HCT116 (cell line): ENCODE results near the gene DAAM2. TPM values are rescaled to one million over a fixed set of nuclear protein-coding genes. Genes with fewer than 3 reads are reported as not detected.

ENCODE experiments used
- ATAC-seq: fragments of 200-7000 bp; cut with Tn5 transposase; 2 replicates; pipeline ENCODE4 v1.9.1; 2020; ENCODE audit warnings: mild to moderate bottlenecking, moderate library complexity
- BruUV-seq: library from RNA; stranded (reverse); fragments of 400-500 nt; replicated peaks from 2 replicates; lab custom pipeline; 2021; lab: Mats Ljungman, UMichigan
- CTCF ChIA-PET: fragments of 300-600 bp; sonication (Branson Sonifier 250); formaldehyde crosslinking; loops from one replicate; lab custom pipeline; 2021; ENCODE audit warnings: antibody characterized with exemption; lab: Charles Lee
- POLR2A ChIA-PET: fragments of 300-600, 350-600 bp; sonication (Branson Sonifier 250); formaldehyde crosslinking; loops from one replicate; lab custom pipeline; 2021; ENCODE audit warnings: antibody characterized with exemption; lab: Charles Lee
- RAD21 ChIA-PET, 2 experiments: fragments of 300-600 bp; sonication (Branson Sonifier 250); formaldehyde crosslinking; loops; one replicate each; lab custom pipeline; 2023; ENCODE audit warnings: low total read pairs in 2 of 2; ENCODE audit not compliant: uncharacterized antibody in 2 of 2, unreplicated experiment in 2 of 2, low non-redundant PET in 1 of 2; lab: Charles Lee
- DNase-seq: peaks from one replicate; pipeline ENCODE4 v3.0.0-alpha.2; 2010; ENCODE audit warnings: low read depth, low spot score
- H2AFZ ChIP-seq: fragments of 200-600 bp; shearing (Covaris generic), sonication (generic); 2 replicates; pipeline ENCODE4 v1.6.1; 2017; ENCODE audit warnings: low read depth, mixed run types, mixed read lengths, antibody characterized with exemption, low read length; ENCODE audit not compliant: poor library complexity, severe bottlenecking
- H3K27ac ChIP-seq: 2 replicates; pipeline ENCODE4 v1.5.1; 2012; ENCODE audit warnings: low read depth, low read length
- H3K27me3 ChIP-seq: fragments of 200-600 bp; sonication (generic); 2 replicates; pipeline ENCODE4 v1.6.1; 2016; ENCODE audit warnings: mixed run types, low read length, mixed read lengths; ENCODE audit not compliant: insufficient read depth
- H3K36me3 ChIP-seq, 2 experiments: fragments of 200-500 bp in 1 of 2; fragments of 200-600 bp in 1 of 2; sonication (Bioruptor generic) in 1 of 2; sonication (generic) in 1 of 2; 2 replicates each; pipeline versions ENCODE4 v1.5.1 to v1.6.1; 2014 to 2016; ENCODE audit warnings: low read length in 2 of 2, inconsistent platforms in 1 of 2, mixed read lengths in 1 of 2, mixed run types in 1 of 2; ENCODE audit not compliant: insufficient read depth in 2 of 2, control insufficient read depth in 1 of 2
- H3K4me1 ChIP-seq, 2 experiments: fragments of 200-600 bp in 1 of 2; sonication (generic) in 1 of 2; 2 replicates each; pipeline versions ENCODE4 v1.5.1 to v1.6.1; 2012 to 2017; ENCODE audit warnings: low read length in 2 of 2, inconsistent platforms in 1 of 2, mild to moderate bottlenecking in 1 of 2, mixed read lengths in 1 of 2, mixed run types in 1 of 2, moderate library complexity in 1 of 2; ENCODE audit not compliant: insufficient read depth in 2 of 2, control insufficient read depth in 1 of 2
- H3K4me2 ChIP-seq: fragments of 200-600 bp; sonication (generic); 2 replicates; pipeline ENCODE4 v1.6.1; 2017; ENCODE audit warnings: mixed run types, low read length, mixed read lengths
- H3K4me3 ChIP-seq, 2 experiments: fragments of 200-600 bp in 1 of 2; sonication (generic) in 1 of 2; replicated peaks in 1 of 2; 2 replicates each; pipeline ENCODE4 v1.5.1; 2011 to 2016; ENCODE audit warnings: low read length in 2 of 2, control low read depth in 1 of 2, low read depth in 1 of 2, mild to moderate bottlenecking in 1 of 2, mixed read lengths in 1 of 2, mixed run types in 1 of 2
- H3K79me2 ChIP-seq: fragments of 200-600 bp; sonication (generic); 2 replicates; pipeline ENCODE4 v1.6.1; 2017; ENCODE audit warnings: mild to moderate bottlenecking, mixed run types, low read length, moderate library complexity, mixed read lengths; ENCODE audit not compliant: insufficient read depth
- H3K9ac ChIP-seq: fragments of 200-600 bp; sonication (generic); 2 replicates; pipeline ENCODE4 v1.6.1; 2016; ENCODE audit warnings: low read length, mixed read lengths
- H3K9me2 ChIP-seq: fragments of 200-600 bp; sonication (generic), shearing (Covaris generic); 2 replicates; pipeline ENCODE4 v1.6.1; 2017; ENCODE audit warnings: mixed run types, mild to moderate bottlenecking, moderate library complexity; ENCODE audit not compliant: insufficient read depth
- H3K9me3 ChIP-seq, 2 experiments: fragments of 200-500 bp in 1 of 2; fragments of 200-600 bp in 1 of 2; sonication (Bioruptor generic) in 1 of 2; sonication (generic) in 1 of 2; 2 replicates each; pipeline ENCODE4 v1.6.1; 2014 to 2017; ENCODE audit warnings: low read length in 2 of 2, mixed read lengths in 2 of 2, inconsistent platforms in 1 of 2, low read depth in 1 of 2, mild to moderate bottlenecking in 1 of 2, mixed run types in 1 of 2, moderate library complexity in 1 of 2; ENCODE audit not compliant: control insufficient read depth in 1 of 2, insufficient read depth in 1 of 2
- H4K20me1 ChIP-seq: fragments of 200-600 bp; sonication (generic), shearing (Covaris generic); 2 replicates; pipeline ENCODE4 v1.6.1; 2017; ENCODE audit warnings: mixed run types, mild to moderate bottlenecking, moderate library complexity; ENCODE audit not compliant: insufficient read depth
- ATF3 ChIP-seq: IDR thresholded peaks from 2 replicates; pipeline ENCODE4 v1.6.1; 2012
- CEBPB ChIP-seq: IDR thresholded peaks from 2 replicates; pipeline ENCODE4 v1.6.1; 2012; ENCODE audit warnings: low read depth
- CTCF ChIP-seq, 3 experiments: fragments of 200-600 bp in 1 of 3; sonication (generic) in 1 of 3; IDR thresholded peaks in 2 of 3; conservative IDR thresholded peaks in 1 of 3; 2 replicates each; pipeline ENCODE4 v1.5.1; 2012 to 2017; ENCODE audit warnings: low read depth in 2 of 3, low read length in 2 of 3, antibody characterized with exemption in 1 of 3, borderline replicate concordance in 1 of 3, control low read depth in 1 of 3, mild to moderate bottlenecking in 1 of 3, mixed read lengths in 1 of 3, mixed run types in 1 of 3, moderate library complexity in 1 of 3; ENCODE audit not compliant: insufficient read depth in 1 of 3
- EZH2phosphoT487 ChIP-seq: fragments of 200-600 bp; IDR thresholded peaks from 2 replicates; pipeline ENCODE4 v1.6.1; 2018; ENCODE audit warnings: antibody characterized with exemption, borderline replicate concordance
- MAX ChIP-seq: IDR thresholded peaks from 2 replicates; pipeline ENCODE4 v1.6.1; 2012
- POLR2AphosphoS5 ChIP-seq: IDR thresholded peaks from 2 replicates; pipeline ENCODE4 v1.6.1; 2011; ENCODE audit warnings: mild to moderate bottlenecking, low read depth, low read length, moderate library complexity
- RAD21 ChIP-seq: IDR thresholded peaks from 2 replicates; pipeline ENCODE4 v1.6.1; 2012; ENCODE audit warnings: low read depth, mild to moderate bottlenecking
- SIN3A ChIP-seq: IDR thresholded peaks from 2 replicates; pipeline ENCODE4 v1.6.1; 2012; ENCODE audit warnings: low read depth
- TCF7L2 ChIP-seq: IDR thresholded peaks from 2 replicates; pipeline ENCODE4 v1.7.0; 2011; ENCODE audit warnings: borderline replicate concordance, inconsistent platforms; ENCODE audit not compliant: insufficient read depth, insufficient read length; ENCODE audit errors: extremely low read depth
- YY1 ChIP-seq: IDR thresholded peaks from 2 replicates; pipeline ENCODE4 v1.6.1; 2011; ENCODE audit warnings: low read length, low read depth, moderate library complexity, mild to moderate bottlenecking; ENCODE audit not compliant: insufficient replicate concordance; ENCODE audit errors: extremely low read depth
- ZBTB33 ChIP-seq: IDR thresholded peaks from 2 replicates; pipeline ENCODE4 v1.6.1; 2011; ENCODE audit warnings: mild to moderate bottlenecking, low read length, moderate library complexity; ENCODE audit not compliant: insufficient replicate concordance; ENCODE audit errors: extremely low read depth
- ZNF274 ChIP-seq: fragments of 200-500 bp; sonication (Bioruptor generic); IDR thresholded peaks from 2 replicates; pipeline ENCODE4 v1.6.1; 2014; ENCODE audit warnings: mild to moderate bottlenecking, low read depth, low read length, inconsistent platforms
- intact Hi-C: fragments of 100-400 bp; cut with micrococcal nuclease; formaldehyde crosslinking; loops from 2 replicates; pipeline ENCODE4 v1.10.0; 2022
- total RNA-seq: library from RNA; stranded (reverse); gene quantifications from one replicate; pipeline ENCODE4 v1.2.1, GENCODE V29; 2021; ENCODE audit not compliant: unreplicated experiment

Gene DAAM2
- total RNA-seq, 1 experiment from 2014 or later: not detected

DNA sequence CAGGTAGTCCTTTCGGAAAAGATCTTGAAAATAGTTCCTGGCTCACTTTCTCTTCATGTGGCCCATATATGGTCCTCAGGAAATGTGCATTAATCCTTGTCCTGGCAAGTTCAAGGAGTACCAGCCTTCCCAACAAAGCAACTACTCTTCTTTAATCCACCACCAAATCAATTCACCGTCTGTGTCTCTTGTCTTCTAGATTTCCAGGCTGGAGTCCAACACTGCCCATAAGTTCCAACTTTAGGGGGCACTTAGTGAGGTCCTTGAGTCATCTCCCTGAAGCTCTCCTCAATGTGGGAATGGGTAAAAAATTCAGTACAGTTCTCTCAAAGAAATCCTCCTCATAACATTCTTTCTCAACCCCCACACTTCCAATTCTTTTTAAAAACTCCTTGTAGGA, 6.9 kb upstream of the DAAM2 start:
- Histone ChIP-seq H3K9ac (no peak overlapping the region), H4K20me1 (no peaks in the 10 kb centered on the region), H3K79me2 (no peaks in the 10 kb centered on the region), H3K36me3 (no peaks in the 10 kb centered on the region), H2AFZ (no peak overlapping the region), H3K27ac (no peak overlapping the region), H3K9me3 (no peaks in the 10 kb centered on the region), H3K9me2 (no peaks in the 10 kb centered on the region), H3K4me2 (no peak overlapping the region), H3K4me3 (no peak overlapping the region), H3K4me1 (no peaks in the 10 kb centered on the region), H3K27me3 (peaks cover 16% of the 10 kb centered on the region)
- no peak for TF ChIP-seq TCF7L2
- no peak for TF ChIP-seq YY1
- no peak for TF ChIP-seq ATF3
- TF ChIP-seq SIN3A: no peak
- ChIA-PET POLR2A (no interaction called here), RAD21 (no interaction called here), CTCF (no interaction called here)
- DNase-seq (no peak), ATAC-seq (no peak)
- BruUV-seq: no TSS peak
- intact Hi-C loops: no loop called here

DNA sequence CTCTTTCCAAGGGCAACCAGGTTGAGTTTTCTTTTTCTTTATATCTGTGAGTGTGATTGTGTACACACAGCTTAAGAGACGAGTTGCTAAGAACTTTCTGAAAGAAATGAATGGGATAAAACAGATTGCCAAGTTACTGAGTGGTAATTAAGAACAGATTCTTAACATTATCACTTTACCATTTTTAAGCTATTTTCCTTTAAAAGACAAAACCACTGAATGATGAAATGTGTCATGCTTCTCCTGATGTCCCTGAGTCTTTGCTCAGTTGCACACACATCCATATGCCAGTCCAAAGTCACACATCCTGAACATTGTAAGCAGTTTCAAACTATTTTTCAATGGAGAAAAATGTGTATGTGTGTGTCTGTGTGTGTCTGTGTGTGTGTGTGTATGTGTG, 5.5 kb upstream of the DAAM2 start:
- no peak overlapping the region for H3K27ac ChIP-seq
- intact Hi-C loops: no loop called here
- no peak for ATAC-seq
- ChIA-PET RAD21 (no interaction called here), CTCF (no interaction called here), POLR2A (no interaction called here)
- H4K20me1 ChIP-seq: no peaks in the 10 kb centered on the region
- no peak overlapping the region for H2AFZ ChIP-seq
- peaks cover 11% of the 10 kb centered on the region; the same call in 1 of the 2 replicates for H3K27me3 ChIP-seq
- no peak for DNase-seq
- no peak overlapping the region for H3K4me3 ChIP-seq
- H3K36me3 ChIP-seq: no peaks in the 10 kb centered on the region
- no peak overlapping the region for H3K4me2 ChIP-seq
- no peaks in the 10 kb centered on the region for H3K9me2 ChIP-seq
- H3K4me1 ChIP-seq: no peaks in the 10 kb centered on the region
- no peaks in the 10 kb centered on the region for H3K9me3 ChIP-seq
- H3K79me2 ChIP-seq: no peaks in the 10 kb centered on the region
- BruUV-seq: no TSS peak
- no peak overlapping the region for H3K9ac ChIP-seq
- TF ChIP-seq RAD21: no peak
- TF ChIP-seq ZNF274: no peak
- TF ChIP-seq EZH2phosphoT487: no peak
- TF ChIP-seq SIN3A: no peak
- TF ChIP-seq MAX: no peak
- no peak for TF ChIP-seq CEBPB
- no peak for TF ChIP-seq ATF3
- TF ChIP-seq ZBTB33: no peak
- no peak for TF ChIP-seq POLR2AphosphoS5
- TF ChIP-seq YY1: no peak
- TF ChIP-seq CTCF (IDR thresholded peaks at IDR 0.05 in 2 of 3, conservative IDR thresholded peaks at IDR 0.05 in 1 of 3; ENCODE audit: borderline replicate concordance in 1 of 3, insufficient read depth in 1 of 3, low read depth in 2 of 3, low read length in 2 of 3): no peak
